ENCODE measurements around the gene SPTAN1.

Gene SPTAN1

DNA sequence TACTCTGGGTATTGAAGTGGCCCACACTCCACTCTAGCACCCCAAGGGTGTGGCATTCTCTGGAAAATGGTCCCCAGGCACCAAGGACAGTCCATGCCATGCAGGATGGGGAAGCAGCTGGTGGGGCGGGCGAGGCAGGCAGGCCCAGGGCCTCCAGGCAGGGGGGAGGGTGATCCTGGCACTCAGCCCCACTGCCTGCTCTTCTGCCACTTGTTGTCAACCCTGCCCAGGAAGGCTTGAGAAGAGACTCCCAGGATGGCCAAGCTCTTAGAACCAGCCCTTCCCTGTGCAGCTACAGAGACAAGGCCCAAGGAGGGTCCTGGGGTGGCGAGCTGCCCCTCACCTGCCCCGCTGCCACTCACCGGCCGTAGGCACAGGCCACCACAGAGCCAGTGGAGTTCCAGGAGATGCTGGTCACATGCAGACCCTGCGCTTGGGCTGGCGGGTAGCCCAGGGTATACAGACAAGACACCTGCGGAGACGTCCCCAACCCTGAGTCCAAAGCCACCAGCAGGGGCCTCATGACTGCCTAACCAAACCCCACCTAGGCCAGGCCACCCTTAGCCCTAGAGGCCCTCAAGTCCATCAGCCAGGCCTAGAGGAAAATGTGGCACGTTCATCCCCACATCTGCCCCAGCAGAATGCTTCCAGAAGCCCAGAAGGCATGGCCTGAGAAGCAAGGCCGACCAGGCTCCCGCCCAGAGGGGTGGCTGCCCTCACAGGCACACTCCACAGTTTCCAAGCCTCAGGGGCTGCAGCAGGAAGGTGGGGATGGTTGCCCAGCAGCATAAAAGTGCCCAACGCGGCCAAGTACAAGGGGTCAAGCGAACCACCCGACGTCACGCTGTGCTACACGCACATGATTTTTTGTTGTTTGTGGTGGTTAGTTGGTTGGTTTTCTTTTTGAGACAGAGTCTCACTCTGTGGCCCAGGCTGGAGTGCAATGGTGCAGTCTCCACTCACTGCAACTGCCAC lies 84.5 kb downstream of the SPTAN1 start:
- H3K9me3 ChIP-seq = no peaks in the 10 kb centered on the region
- H3K27ac ChIP-seq = no peak overlapping the region
- no peaks in the 10 kb centered on the region for H3K4me1 ChIP-seq (ENCODE audit: control insufficient read depth in 1 of 2, insufficient read depth in 1 of 2, low read depth in 1 of 2, low read length in 1 of 2)
- TF ChIP-seq, protein P1, sequence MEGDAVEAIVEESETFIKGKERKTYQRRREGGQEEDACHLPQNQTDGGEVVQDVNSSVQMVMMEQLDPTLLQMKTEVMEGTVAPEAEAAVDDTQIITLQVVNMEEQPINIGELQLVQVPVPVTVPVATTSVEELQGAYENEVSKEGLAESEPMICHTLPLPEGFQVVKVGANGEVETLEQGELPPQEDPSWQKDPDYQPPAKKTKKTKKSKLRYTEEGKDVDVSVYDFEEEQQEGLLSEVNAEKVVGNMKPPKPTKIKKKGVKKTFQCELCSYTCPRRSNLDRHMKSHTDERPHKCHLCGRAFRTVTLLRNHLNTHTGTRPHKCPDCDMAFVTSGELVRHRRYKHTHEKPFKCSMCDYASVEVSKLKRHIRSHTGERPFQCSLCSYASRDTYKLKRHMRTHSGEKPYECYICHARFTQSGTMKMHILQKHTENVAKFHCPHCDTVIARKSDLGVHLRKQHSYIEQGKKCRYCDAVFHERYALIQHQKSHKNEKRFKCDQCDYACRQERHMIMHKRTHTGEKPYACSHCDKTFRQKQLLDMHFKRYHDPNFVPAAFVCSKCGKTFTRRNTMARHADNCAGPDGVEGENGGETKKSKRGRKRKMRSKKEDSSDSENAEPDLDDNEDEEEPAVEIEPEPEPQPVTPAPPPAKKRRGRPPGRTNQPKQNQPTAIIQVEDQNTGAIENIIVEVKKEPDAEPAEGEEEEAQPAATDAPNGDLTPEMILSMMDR (IDR thresholded peaks at IDR 0.05) = no peak
- H3K36me3 ChIP-seq = peaks cover 66% of the 10 kb centered on the region
- H3K27me3 ChIP-seq = no peaks in the 10 kb centered on the region
- H3K4me3 ChIP-seq (ENCODE audit: low read depth in 1 of 2, low read length in 1 of 2) = no peak overlapping the region

GRCh38 chr9:128637656-128638055 lies 85.3 kb downstream of the SPTAN1 start:
- Histone ChIP-seq H3K9me3 (no peaks in the 10 kb centered on the region), H3K27me3 (no peaks in the 10 kb centered on the region), H3K4me3 (ENCODE audit: low read depth in 1 of 2, low read length in 1 of 2) (no peak overlapping the region), H3K36me3 (peaks cover 57% of the 10 kb centered on the region), H3K4me1 (ENCODE audit: control insufficient read depth in 1 of 2, insufficient read depth in 1 of 2, low read depth in 1 of 2, low read length in 1 of 2) (no peaks in the 10 kb centered on the region), H3K27ac (no peak overlapping the region)
- TF ChIP-seq, protein P1 (IDR thresholded peaks at IDR 0.05) = no peak

- no peaks in the 10 kb centered on the region for H3K27me3 ChIP-seq
- H3K36me3 ChIP-seq = peaks cover 48% of the 10 kb centered on the region
- TF ChIP-seq, protein P1 (IDR thresholded peaks at IDR 0.05) = no peak
- no peaks in the 10 kb centered on the region for H3K4me1 ChIP-seq (ENCODE audit: control insufficient read depth in 1 of 2, insufficient read depth in 1 of 2, low read depth in 1 of 2, low read length in 1 of 2)
- H3K4me3 ChIP-seq (ENCODE audit: low read depth in 1 of 2, low read length in 1 of 2) = no peak overlapping the region
- no peaks in the 10 kb centered on the region for H3K9me3 ChIP-seq
- no peak overlapping the region for H3K27ac ChIP-seq
Measured at GRCh38 chr9:128638580-128638979, 86.2 kb downstream of the SPTAN1 start.

DNA sequence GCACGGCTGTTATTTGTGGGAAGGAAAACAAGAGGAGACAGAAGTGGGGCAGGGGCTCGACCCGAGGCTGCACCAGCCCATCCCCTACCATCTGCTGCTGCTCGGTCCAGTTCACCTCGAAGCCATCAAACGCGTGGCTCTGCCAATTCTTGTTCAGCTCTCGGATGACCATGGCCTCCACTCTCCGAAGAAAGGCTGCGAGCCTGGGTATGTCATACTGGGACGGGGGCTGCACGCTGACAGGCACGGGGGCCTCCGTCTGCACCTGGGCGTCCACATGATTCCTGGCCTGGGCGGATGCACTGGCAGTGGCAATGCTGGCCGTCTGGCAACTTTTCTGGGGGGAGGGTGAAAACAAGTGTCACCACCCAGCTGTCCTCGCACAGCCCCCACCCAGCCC lies 88.2 kb downstream of the SPTAN1 start:
- TF ChIP-seq, protein P1 (IDR thresholded peaks at IDR 0.05) = no peak
- H3K36me3 ChIP-seq = peaks cover 29% of the 10 kb centered on the region

DNA sequence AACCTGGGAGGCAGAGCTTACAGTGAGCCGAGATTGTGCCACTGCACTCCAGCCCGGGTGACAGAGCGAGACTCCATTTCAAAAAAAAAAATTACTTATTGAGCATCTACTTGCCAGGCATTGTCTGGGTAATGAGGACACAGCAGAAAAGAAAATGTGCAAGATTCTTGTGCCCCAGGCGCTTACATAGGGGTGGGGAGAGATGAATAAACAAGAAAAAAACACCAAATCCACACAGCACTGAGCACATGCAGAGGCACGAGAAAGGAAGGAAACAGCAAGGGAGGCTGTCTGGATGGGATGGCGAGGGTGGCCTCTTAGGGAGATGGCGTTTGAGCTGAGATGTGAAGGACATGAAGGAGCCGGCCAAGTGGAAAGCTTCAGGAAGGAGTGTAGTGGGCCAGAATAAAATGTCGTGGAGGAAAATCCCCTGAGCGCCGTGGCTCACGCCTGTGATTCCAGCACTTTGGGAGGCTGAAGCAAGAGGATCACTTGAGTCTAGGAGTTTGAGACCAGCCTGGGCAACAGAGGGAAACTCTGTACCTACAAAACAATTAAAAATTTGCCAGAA lies 90.4 kb downstream of the SPTAN1 start:
- H3K27me3 ChIP-seq = no peaks in the 10 kb centered on the region
- H3K27ac ChIP-seq = no peak overlapping the region
- no peaks in the 10 kb centered on the region for H3K4me1 ChIP-seq (ENCODE audit: control insufficient read depth in 1 of 2, insufficient read depth in 1 of 2, low read depth in 1 of 2, low read length in 1 of 2)
- no peaks in the 10 kb centered on the region for H3K9me3 ChIP-seq
- no peak overlapping the region for H3K4me3 ChIP-seq (ENCODE audit: low read depth in 1 of 2, low read length in 1 of 2)
- TF ChIP-seq, protein P1 (IDR thresholded peaks at IDR 0.05) = no peak
- peaks cover 8% of the 10 kb centered on the region for H3K36me3 ChIP-seq

More for the DNA sequence above, 88.2 kb downstream of the SPTAN1 start:
- Histone ChIP-seq H3K9me3 (no peaks in the 10 kb centered on the region), H3K27me3 (no peaks in the 10 kb centered on the region), H3K4me3 (ENCODE audit: low read depth in 1 of 2, low read length in 1 of 2) (no peak overlapping the region), H3K4me1 (ENCODE audit: control insufficient read depth in 1 of 2, insufficient read depth in 1 of 2, low read depth in 1 of 2, low read length in 1 of 2) (no peaks in the 10 kb centered on the region), H3K27ac (no peak overlapping the region)

Measured in neutrophil (primary cell).